ENCODE data around the gene SATL1.

GRCh38 chrX:85215946-85216345 is 27.6 kb downstream of the SATL1 start:
- no peak for TF ChIP-seq FOXA1 (IDR thresholded peaks at IDR 0.05)
- TF ChIP-seq CTCF (IDR thresholded peaks at IDR 0.05; ENCODE audit: low read depth, low read length, missing input control), result no peak
- TF ChIP-seq REST (IDR thresholded peaks at IDR 0.05), result no peak
- TF ChIP-seq RAD21 (IDR thresholded peaks at IDR 0.05), result no peak
- TF ChIP-seq JUND (IDR thresholded peaks at IDR 0.05), result no peak
- no peak for TF ChIP-seq GABPA (IDR thresholded peaks at IDR 0.05 in 1 of 2, conservative IDR thresholded peaks at IDR 0.05 in 1 of 2)
- TF ChIP-seq SP1 (IDR thresholded peaks at IDR 0.05), result no peak
- no peak for TF ChIP-seq MAX (IDR thresholded peaks at IDR 0.05)
- TF ChIP-seq TAF1 (conservative IDR thresholded peaks at IDR 0.05), result no peak
- no peak for TF ChIP-seq FOXA2 (IDR thresholded peaks at IDR 0.05)
- TF ChIP-seq YY1 (IDR thresholded peaks at IDR 0.05), result no peak
- TF ChIP-seq NR2F2 (IDR thresholded peaks at IDR 0.05), result no peak

Data from liver (tissue), 3 donors.